OCI-LY7 (cell line): ENCODE data around the gene IRX2.

Source experiments
- EZH2phosphoT487 ChIP-seq: fragments of 200-600 bp; sonication (generic); IDR thresholded peaks from 2 replicates; pipeline ENCODE4 v1.6.1; 2018; ENCODE audit warnings: low read depth, borderline replicate concordance, mild to moderate bottlenecking, mixed run types, antibody characterized with exemption, low read length, moderate library complexity, mixed read lengths
- TF ChIP-seq, protein P1 (sequence below): fragments of 200-600 bp; sonication (generic); conservative IDR thresholded peaks from 2 replicates; pipeline ENCODE4 v1.5.1; 2014; ENCODE audit warnings: mild to moderate bottlenecking, antibody characterized with exemption, low read length, moderate library complexity, mixed read lengths

DNA sequence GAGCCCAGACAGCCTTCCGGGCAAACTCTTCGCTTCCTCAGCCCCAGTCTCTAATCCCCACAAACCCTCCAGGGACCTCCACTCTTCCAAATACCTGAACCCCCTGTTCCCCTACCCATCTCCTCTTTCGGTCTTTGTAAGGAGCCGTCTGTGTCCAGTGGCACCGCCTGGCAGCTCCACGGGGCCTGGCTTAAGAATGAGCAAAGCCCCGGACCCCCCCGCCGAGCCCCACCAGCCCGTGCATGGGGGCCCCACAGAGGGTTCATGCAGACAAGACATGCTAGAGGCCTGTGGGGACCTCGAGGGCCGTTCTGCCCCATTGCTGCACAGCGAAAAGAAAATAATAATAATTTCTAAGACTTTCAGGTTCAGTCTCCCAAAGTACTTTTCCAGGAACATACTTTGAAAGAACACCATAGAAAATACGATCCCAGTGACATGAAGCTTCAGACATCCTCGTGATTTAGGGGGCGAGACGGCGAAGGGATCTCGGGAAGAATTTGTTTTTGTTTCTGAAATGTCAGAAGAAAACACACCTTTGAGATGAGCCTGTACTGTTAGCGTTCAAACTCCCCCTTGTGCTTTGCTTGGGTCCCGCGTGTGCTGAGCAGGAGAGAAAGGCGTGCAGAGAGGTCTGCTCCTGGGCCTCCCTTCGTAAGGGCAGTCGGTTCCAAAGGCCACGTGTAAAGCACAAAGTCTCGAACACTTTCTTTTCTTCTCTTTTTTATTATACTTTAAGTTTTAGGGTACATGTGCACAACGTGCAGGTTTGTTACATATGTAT, 49.2 kb downstream of the IRX2 start:
- TF ChIP-seq, protein P1, sequence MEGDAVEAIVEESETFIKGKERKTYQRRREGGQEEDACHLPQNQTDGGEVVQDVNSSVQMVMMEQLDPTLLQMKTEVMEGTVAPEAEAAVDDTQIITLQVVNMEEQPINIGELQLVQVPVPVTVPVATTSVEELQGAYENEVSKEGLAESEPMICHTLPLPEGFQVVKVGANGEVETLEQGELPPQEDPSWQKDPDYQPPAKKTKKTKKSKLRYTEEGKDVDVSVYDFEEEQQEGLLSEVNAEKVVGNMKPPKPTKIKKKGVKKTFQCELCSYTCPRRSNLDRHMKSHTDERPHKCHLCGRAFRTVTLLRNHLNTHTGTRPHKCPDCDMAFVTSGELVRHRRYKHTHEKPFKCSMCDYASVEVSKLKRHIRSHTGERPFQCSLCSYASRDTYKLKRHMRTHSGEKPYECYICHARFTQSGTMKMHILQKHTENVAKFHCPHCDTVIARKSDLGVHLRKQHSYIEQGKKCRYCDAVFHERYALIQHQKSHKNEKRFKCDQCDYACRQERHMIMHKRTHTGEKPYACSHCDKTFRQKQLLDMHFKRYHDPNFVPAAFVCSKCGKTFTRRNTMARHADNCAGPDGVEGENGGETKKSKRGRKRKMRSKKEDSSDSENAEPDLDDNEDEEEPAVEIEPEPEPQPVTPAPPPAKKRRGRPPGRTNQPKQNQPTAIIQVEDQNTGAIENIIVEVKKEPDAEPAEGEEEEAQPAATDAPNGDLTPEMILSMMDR: no peak
- TF ChIP-seq EZH2phosphoT487: no peak
